ENCODE data around the gene STAT3.

Gene STAT3

DNA sequence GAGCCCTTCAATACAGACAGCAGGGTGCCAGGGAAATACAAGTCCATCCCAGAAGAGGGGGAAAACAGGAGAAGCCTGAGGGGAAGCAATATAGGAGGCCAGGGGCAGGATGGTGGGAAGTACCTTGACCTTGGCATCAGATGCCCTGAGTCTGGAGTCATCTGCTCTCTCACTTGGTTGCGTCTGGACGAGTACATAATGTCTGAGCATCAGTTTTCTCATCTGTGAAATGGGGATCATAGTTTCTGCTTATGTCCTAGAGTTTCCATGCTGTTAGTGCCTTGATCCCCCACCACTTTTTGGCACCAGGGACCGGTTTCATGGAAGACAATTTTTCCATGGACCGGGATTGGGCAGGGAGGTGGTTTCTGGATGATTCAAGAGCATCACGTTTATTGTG is 97.7 kb downstream of the STAT3 start:
- no peak for DNase-seq

DNA sequence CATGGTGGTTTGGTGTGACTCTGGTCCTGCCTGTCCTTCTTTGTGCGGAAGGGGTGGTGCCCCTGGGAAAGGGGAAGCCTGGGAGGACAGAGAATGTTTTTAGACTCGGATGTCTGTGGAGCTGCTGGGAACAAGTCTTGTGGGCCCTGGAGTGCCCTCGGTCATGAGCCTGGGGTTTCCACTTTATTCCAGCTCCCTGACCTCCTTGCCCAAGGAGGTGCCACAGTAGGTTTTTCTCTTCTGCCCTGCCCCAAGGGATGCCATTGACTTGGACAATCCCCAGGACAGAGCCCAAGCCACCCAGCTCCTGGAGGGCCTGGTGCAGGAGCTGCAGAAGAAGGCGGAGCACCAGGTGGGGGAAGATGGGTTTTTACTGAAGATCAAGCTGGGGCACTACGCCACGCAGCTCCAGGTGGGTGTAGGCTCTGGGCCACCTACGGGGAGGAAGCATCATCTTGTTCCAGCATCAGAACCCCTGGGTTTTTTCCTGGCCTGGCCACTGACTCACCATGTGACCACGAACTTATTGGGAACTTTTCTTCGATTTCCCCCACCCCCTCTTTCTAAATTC is 98.5 kb downstream of the STAT3 start:
- DNase-seq = peak; percentile 66

DNA sequence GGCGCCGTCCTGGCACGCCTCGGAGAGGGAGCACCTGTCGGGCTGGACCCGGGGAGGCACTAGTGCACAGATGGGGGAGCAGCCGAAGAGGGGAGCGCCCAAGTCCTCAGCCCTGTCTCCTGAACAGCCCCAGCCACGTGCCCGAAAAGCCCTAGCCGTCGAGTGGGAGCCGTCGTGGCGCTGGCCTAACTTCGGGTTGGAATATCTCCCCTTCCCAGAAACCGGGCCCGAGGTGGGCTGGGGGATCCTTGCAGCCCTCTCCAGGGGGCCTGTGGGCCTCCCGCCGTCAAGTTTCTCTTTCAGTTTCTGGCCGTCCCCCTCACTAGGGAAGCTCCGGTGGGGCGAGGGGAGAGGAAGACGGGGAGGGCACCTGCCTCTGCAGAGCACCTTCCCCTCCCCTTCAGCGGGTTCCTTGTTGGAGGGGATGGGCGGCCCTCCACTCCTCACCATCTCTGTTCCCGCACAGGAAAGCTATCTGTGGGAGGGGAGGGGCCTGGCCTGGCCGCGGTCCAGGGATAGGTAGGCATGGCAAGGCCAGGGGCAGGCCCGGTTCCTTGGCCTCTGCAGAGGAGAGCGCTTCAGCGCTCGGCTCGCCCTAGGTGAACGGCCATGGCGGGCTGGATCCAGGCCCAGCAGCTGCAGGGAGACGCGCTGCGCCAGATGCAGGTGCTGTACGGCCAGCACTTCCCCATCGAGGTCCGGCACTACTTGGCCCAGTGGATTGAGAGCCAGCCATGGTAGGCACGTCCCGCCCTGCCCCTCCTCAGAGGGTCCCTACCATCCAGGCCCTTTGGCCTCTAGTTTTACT is 99.2 kb downstream of the STAT3 start:
- DNase-seq = peak; percentile 87

DNA sequence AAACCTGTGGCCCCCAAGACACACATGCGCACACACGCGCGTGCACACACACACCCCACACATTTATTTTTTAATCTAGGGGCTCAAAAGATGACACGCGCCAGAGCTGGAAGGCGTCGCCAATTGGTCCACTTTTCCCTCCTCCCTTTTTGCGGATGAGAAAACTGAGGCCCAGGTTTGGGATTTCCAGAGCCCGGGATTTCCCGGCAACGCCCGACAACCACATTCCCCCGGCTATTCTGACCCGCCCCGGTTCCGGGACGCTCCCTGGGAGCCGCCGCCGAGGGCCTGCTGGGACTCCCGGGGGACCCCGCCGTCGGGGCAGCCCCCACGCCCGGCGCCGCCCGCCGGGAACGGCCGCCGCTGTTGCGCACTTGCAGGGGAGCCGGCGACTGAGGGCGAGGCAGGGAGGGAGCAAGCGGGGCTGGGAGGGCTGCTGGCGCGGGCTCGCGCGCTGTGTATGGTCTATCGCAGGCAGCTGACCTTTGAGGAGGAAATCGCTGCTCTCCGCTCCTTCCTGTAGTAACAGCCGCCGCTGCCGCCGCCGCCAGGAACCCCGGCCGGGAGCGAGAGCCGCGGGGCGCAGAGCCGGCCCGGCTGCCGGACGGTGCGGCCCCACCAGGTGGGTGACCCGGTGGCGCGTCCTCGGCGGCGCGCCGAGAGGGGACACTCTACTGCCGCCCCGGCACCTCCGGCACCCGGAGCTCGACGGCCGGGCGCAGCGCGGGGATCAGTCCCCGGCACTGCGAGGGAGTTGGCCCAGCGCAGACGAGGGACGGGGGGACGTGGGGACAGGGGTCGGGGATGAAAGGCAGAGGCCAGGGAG is 100.1 kb downstream of the STAT3 start, which contains the start of gene STAT5A:
TSS of gene STAT5A (plus strand) at position 522 of the 826 bp plus-strand sequence. CDS start 914 bp downstream, outside the sequence.
- peak; percentile 94 for DNase-seq

DNA sequence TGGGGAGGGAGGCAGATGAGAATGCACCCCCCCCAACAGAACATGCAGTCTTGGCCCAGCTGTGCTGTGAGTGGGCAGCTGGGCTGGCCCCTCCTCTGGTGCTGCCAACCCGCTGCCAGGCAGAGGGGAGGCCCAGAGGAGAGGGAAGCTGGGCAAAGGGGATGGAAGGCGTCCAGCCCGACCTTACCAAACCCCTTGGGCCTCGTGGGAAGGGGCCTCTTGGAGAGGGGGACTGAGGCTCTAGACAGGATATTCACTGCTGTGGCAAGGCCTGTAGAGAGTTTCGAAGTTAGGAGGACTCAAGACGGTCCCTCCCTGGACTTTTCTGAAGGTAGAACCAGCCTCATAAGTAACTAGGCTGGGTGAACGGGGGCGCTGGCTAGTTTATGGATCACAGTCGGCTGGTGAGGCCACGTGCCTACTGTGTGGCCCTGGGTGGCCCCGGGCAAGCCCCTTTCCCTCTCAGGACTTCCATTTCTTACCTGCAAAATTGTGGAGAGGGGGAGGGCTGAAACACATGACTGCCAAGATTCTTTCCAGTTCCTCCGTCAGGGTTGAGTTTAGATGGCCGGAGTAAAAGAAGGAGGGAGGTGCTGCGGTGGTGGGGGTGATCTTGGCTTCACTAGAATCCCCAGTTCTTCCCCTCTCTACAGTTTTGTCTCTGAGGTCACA is 100.8 kb downstream of the STAT3 start:
- DNase-seq = peak; percentile 89

DNA sequence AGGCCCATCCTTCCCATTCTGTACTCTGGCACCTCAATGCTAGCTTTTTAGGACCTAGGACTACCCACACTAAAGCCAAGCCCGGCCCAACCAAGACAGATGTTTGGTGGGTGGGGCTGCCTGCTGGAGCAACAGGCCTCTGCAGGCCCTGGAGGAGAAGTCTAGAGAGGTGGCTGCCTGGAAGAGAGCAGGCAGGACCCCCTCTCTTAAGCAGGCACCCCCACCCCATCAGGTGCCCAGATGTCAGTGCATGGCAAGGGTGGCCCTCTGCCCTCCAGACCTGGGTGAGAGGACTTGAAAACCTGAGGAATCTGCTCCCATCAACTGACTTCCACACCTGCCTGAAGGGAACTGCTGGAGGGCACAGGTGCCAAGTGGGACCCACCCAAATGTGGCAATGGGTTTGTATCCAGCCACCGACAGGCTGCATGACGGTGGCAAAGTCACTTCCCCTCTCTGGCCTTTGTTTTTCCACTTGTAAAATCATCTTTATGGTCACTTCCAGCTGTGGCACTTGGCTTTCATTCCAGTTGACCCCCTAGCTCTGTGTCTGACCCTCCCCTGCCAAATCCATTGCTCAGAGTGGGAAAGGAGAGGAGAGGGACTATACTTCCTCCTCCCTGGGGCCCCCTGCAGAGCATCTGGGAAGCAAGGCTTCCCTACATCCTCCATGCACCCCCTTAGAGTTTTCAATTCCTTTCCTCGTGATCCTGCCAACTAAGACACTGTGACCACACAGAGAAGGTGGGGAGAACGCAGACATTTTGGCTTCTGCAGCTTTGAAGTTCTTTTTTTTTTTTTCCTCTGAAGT is 101.6 kb downstream of the STAT3 start:
- peak; percentile 88 for DNase-seq

DNA sequence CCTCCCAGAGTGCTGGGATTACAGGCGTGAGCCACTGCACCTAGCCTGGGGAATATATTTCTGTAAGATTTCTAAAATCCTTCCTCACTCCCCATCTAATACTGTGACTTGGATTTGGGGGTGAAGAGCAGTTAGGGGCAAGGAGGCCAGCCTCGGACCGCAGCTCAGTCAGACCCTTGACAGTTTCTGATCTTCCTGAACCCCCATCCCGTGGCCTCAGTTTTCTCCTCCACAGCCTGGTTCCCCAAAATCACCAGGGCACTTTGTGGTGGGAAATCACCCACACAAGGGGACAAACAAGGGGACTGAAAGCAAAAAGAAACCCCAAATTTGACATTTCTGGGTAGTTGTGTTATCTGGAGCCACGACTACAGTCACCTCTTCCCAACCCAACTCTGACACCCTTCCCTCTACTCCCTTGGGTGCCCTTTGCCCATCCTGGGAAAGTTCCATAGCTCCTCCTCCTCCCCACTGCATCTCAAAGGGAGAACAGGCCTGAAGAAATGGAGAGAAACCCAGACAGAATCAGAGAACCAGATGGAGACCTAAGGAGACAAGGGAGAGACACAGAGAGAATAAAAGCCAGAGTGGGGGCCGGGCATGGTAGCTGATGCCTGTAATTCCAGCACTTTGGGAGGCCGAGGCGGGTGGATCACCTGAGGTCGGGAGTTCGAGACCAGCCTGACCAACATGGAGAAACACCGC is 102.7 kb downstream of the STAT3 start:
- no peak for DNase-seq

DNA sequence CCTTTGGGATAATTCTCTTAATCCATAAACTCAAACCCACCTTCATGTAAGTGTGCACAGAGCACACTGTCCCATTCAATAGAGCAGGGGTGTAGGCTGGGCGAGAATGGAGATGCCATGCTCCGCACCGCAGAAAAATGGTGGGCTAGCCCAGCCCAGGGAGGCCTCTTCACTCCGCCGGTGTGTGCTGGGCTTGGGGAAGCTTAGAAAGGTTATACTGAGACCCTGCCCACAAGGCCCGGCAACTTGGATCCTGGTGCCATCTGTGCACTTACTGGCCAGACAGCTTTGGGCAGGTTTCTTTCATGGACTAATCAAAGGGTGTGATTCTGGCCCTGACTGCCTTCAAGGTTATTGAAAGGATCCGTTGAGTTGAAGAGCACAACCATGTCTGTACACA is 103.7 kb downstream of the STAT3 start:
- DNase-seq = no peak

DNA sequence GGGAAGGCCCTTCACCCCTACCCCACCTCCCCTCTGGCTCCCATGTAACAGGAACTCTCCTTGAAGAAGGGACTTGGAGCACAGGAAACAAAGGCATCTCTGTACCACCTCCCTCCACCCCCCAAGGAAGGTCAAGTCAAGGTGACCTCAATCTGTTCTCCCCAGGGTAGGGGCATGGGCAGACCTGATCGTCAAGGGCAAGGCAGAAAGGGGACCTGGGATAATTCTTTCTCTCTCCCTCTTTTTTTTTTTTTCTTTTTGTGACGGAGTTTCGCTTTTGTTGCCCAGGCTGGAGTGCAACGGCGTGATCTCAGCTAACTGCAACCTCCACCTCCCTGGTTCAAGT is 104.2 kb downstream of the STAT3 start:
- DNase-seq = no peak

DNA sequence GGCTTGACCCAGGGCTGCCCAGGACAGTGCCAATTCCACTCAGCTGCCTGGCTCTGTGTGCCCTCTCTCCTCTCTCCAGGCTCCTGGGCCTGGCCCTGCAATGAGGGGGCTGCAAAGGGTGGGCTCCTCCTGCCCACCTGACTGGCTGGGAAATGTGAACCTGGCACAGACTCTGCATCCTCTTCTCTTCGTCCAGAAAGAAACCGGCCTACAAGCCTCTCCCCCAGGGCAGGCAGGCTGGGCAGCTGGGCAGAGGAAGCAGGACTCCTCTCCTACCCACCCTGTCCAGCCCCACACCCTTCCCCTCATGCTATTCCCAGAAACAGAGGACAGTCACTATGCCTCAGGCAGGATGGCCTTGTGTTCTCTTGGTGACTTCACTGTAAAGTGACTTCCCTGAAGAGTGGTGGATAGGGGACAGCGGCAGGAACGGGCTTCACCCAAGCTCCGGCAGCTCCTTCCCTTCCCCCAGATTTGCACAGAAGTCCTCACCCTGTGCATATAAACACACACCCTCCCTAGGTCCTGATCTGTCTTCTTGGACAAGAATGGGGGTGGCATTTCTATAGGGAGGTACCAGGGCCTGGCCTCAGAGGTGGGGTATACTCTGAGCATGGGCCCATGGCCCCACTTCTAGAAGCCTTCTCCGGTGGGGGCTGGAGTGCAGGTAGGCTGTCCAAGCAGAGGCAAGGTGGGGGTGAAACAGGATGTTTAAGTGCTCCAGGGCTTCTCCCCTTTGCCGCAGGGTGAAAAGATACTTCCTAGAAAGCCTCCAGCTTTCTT is 104.8 kb downstream of the STAT3 start:
- DNase-seq = no peak

DNA sequence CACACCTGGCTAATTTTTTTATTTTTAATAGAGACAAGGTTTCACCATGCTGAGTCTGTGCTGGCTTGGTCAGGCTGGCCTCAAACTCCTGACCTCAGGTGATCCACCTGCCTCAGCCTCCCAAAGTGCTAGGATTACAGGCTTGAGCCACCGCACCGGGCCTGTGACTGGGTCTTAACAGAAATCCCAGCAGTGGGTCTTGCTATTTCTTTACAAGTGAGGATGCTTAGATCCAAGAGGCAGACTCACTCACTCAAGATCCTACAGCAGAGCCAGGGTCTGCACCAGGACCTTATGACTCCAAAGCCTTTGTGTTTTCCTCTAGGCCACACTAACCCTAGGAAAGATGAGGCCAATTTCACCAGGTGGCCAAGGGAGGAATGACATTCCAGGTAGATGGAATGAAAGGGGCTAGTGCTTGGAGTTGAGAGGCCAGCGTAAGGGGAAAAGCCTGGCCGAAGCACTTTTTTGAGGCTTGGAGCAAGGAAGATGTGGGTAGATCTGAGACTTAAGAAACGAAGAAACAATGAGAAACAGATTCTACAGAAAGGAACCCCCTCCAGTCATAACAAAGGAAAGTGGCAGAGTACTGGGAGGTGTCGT is 105.7 kb downstream of the STAT3 start:
- no peak for DNase-seq

DNA sequence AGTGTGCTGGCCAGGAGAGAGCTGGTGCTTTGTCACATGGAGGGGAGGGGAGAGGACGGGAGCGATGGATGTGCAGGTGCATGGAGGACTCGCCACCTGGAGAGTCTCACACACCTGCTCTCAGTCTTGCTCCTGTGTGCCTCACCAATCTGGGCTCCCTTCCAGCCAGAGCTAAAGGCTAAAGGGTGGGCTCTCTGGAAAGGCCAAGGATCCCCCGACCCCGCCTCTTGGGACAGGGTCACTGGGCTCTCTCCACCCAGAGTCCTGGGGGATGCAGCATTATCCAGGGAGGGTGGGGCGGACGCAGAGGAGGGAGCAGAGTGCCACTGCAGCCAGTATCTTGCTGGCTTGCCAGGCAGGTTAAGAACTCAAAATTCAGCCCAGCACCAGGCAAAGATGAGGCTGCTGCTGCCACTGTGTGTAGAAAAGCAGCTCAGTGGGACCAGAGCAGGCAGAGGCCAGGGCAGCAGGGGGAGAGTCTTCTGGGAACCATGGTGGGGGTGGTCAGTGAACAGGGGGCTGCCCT is 106.6 kb downstream of the STAT3 start:
- DNase-seq = no peak

DNA sequence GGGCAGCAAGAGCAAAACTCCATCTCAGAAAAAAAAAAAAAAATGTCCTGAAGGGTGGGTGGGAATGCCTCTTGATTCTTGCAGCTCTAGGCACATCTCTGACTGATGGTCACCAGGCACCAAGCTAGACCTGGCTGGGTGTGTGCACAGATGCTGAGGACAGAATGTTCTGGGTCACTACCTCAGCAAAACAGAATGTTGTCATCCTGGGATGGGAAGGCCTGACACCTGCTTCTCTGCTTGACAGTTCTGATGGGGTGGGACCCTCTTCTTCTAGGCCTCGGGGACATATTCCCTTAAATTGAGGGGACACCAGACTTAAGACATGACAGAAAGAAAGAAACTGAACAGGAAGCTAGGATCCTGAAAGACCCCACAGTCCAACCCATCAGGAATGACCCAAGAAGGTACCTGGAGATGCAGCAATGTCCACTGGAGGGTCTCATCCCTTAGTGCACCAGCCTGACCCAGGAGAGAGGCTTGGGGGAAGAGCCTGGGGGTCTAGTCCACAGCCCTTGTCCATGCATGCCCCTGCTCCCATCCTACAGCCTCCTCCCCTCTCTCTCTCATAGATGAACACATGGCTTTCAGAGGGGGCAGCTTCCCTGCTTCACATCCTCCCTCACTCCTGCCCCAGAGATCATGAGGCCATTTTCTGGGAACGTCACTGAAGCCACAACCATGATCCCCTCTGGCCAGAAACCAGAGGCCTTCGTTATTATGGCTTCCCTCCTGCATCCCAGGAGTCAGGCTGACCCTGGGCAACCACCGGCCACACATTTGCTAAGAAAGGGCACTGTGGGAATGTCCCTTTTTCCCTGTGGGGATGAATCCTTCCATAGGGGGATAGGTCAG is 108.2 kb downstream of the STAT3 start:
- DNase-seq = no peak

DNA sequence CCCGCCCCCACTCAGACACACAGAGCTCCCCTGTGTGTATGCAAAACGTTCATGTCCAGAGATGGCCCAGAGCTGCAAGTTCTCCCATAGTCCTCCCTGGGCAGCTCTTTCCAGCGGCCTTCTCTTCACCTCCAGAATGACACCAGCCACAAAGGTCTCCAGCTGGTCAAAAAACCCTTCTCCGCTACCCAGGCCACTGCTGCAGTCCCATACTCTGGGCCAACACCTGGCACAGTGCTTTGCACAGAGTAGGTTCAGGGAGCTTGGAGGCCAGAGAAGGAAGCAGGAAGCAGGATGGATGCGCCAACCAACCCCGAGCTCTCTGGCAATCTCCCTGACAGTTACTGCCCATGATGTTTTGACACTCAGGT is 110.9 kb downstream of the STAT3 start:
- peak; percentile 48 for DNase-seq

DNA sequence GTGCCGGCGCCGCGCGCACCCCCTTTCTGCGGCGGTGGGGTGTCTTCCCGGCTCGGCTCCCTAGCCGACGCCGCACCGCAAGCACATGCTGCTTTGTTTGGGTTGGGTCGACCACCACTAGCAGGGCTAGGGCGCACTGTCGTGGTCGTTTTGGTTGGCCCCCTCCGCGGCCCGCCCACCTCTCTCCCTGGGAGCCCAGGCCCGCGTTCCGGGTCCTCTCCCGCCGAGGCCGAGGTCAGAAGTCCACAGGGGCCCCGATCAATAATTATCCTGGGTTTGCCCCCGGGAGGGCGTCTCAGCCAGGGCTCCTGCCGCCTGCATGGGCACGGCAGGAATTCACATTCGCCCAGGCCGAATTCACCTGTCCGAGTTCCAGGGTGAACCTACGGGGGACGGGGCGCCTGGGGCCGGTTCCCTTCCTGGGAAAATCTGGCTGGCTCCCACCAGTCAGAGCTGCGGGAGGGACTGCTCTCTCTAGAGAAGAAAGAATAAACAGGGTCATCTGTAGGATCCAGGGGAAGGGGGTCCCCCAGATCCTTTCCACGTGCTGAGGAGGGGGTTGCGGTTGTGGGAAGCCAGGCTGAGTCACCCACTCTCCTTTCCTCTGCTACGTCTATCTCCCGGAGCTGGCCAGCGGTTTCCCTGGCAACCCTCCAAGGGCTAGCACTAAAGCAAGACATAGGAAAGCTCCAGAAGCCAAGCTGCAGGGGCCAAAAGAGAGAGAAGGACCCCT is 111.5 kb downstream of the STAT3 start:
- DNase-seq = peak; percentile 87

DNA sequence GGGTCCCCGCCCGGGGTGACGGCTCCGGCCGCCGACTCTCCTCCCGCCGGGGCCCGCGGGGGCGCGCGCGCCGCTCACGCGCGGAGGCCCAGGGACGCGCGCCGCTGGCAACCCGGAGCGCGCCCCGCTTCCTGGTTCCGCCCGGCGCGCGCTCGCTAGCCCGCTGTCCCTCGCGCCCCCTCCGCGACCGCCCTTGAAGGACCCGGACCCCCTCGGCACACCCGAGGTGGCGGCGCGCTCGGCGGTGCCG is 112.0 kb downstream of the STAT3 start, which contains the start of gene STAT5B:
TSS of gene STAT5B (minus strand) at position 33 of the 250 bp plus-strand sequence. CDS start 44,264 bp downstream, outside the sequence.
- peak; percentile 87 for DNase-seq

DNA sequence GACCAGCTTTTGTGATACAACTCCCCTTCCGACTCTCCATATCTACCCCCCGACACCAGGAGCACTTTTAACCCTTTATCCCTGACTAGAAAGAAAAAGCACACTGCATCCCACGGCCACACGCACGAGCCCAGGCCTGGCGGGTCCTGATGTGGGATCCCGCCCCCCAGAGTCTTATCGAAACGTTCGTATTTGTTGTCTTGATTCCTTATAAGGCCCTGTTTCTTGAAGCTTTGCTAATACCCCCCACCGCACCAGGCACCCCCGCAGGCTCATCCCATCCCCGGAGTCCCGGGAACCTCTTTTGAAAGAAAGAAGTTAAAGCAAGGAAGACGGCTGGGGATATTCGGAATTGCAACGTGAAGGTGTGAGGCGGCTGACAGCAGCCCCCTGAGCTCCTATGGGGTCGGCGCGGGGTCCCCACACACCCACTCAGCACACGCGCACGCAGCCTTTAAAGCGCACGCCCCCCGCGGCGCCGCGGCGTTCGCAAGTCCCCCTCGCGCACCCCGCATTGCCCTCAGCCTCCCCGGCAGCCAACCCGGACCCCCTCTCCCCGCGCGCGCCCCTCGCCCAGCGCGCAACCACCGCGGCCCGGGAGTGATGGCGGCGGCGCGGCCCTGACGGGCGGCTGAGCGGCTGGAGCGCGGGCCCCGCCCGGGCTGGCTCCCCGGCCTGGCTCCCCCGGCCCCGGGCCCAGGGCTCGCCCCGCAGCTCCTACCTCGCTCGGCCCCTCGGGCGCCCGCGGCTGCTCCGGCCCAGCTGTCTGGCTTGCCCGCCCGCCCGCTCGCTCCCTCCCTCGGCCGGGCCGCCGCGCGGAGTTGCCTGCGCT is 112.5 kb downstream of the STAT3 start:
- DNase-seq = peak; percentile 83

Measured in hematopoietic multipotent progenitor cell treated with erythropoietin and hydrocortisone succinate and interleukin-3 and kit ligand, for 4 days (in vitro differentiated cells).